GM12878 (cell line): ENCODE data around the gene NKD2. TPM values are rescaled to one million over a fixed set of nuclear protein-coding genes. Genes with fewer than 3 reads are reported as not detected.

Experiments used
- ATAC-seq: fragments of 200-7000 bp; cut with Tn5 transposase; 3 replicates; pipeline ENCODE4 v1.9.1; 2020; ENCODE audit warnings: mild to moderate bottlenecking, moderate library complexity
- BruUV-seq: library from RNA; stranded (reverse); fragments of 400-500 nt; replicated peaks from 2 replicates; lab custom pipeline; 2021; lab: Mats Ljungman, UMichigan
- CTCF ChIA-PET: fragments of 300-600 bp; sonication (Branson Sonifier 250); formaldehyde crosslinking; extraction: SDS; loops from one replicate; lab custom pipeline; 2021; ENCODE audit warnings: inconsistent platforms; lab: Yijun Ruan, JAX
- POLR2A ChIA-PET: fragments of 350-600 bp; formaldehyde crosslinking; extraction: SDS; loops from one replicate; lab custom pipeline; 2021; ENCODE audit warnings: inconsistent platforms; lab: Charles Lee
- RAD21 ChIA-PET: fragments of 300-600 bp; sonication (Branson Sonifier 250); formaldehyde crosslinking; loops from one replicate; lab custom pipeline; 2023; ENCODE audit warnings: antibody characterized with exemption; ENCODE audit not compliant: unreplicated experiment; lab: Charles Lee
- SMC1A ChIA-PET: fragments of 300-600 bp; sonication (Branson Sonifier 250); formaldehyde crosslinking; loops from one replicate; lab custom pipeline; 2023; ENCODE audit not compliant: unreplicated experiment, uncharacterized antibody; lab: Charles Lee
- DNase-seq: peaks from one replicate; pipeline ENCODE4 v3.0.0-alpha.2; 2011; ENCODE audit warnings: low read depth, low spot score
- FAIRE-seq: peaks from 3 replicates; lab custom pipeline; 2011; peaks lifted over from hg19 to GRCh38; lab: Jason Lieb, UNC
- H2AFZ ChIP-seq: 2 replicates; pipeline ENCODE4 v1.6.0; 2011; ENCODE audit warnings: low read depth, low read length, control low read depth; ENCODE audit not compliant: control insufficient read depth
- H3K27ac ChIP-seq: 2 replicates; pipeline ENCODE4 v1.5.1; 2011; ENCODE audit warnings: control low read depth; ENCODE audit not compliant: control insufficient read depth, insufficient read depth
- H3K27me3 ChIP-seq, 2 experiments: replicated peaks in 1 of 2; 2 replicates each; pipeline versions ENCODE4 v1.6.0 to v1.6.1; 2011; ENCODE audit warnings: low read length in 1 of 2; ENCODE audit not compliant: control insufficient read depth in 2 of 2, insufficient read depth in 2 of 2
- H3K36me3 ChIP-seq, 2 experiments: 2 replicates each; pipeline ENCODE4 v1.5.1; 2011; ENCODE audit warnings: low read length in 1 of 2; ENCODE audit not compliant: control insufficient read depth in 2 of 2, insufficient read depth in 2 of 2
- H3K4me1 ChIP-seq: 2 replicates; pipeline ENCODE4 v1.6.1; 2011; ENCODE audit warnings: mild to moderate bottlenecking, low read length, moderate library complexity, mixed read lengths; ENCODE audit not compliant: control insufficient read depth, insufficient read depth
- H3K4me2 ChIP-seq: 2 replicates; pipeline ENCODE4 v1.6.0; 2011; ENCODE audit warnings: control low read depth; ENCODE audit not compliant: control insufficient read depth, insufficient read depth
- H3K4me3 ChIP-seq: fragments of 200-600 bp; sonication (generic); 2 replicates; pipeline ENCODE4 v1.5.1; 2016
- H3K79me2 ChIP-seq: 2 replicates; pipeline ENCODE4 v1.6.0; 2011; ENCODE audit warnings: low read length; ENCODE audit not compliant: control insufficient read depth, insufficient read depth
- H3K9ac ChIP-seq: 2 replicates; pipeline ENCODE4 v1.8.0; 2011; ENCODE audit warnings: low read length, control low read depth, mixed read lengths; ENCODE audit not compliant: control insufficient read depth, insufficient read depth
- H3K9me3 ChIP-seq: replicated peaks from 3 replicates; pipeline ENCODE4 v1.5.1; 2011; ENCODE audit warnings: mild to moderate bottlenecking, low read length; ENCODE audit not compliant: control insufficient read depth, insufficient read depth
- H4K20me1 ChIP-seq: 2 replicates; pipeline ENCODE4 v1.6.0; 2011; ENCODE audit not compliant: control insufficient read depth, insufficient read depth
- EP300 ChIP-seq, 2 experiments: fragments of 150-350 bp in 1 of 2; IDR thresholded peaks; 2 replicates each; pipeline ENCODE4 v1.6.1; 2011 to 2012; ENCODE audit warnings: low read depth in 2 of 2, low read length in 2 of 2, borderline replicate concordance in 1 of 2, improper control_type of control experiment in 1 of 2, inconsistent platforms in 1 of 2; ENCODE audit not compliant: control insufficient read depth in 1 of 2
- WGBS: methylation state at CpG from one replicate; pipeline ENCODE4 v1.1.6; 2016; ENCODE audit warnings: low lambda C conversion rate; ENCODE audit not compliant: insufficient replicate concordance, insufficient coverage; ENCODE audit errors: missing lambda C conversion rate; 5-methylcytosine and 5-hydroxymethylcytosine counted together
- in situ Hi-C: fragments of 300-500 bp; cut with MboI; formaldehyde crosslinking; loops from 9 replicates; pipeline ENCODE4 v1.14.3; 2018; ENCODE audit warnings: mixed read lengths
- intact Hi-C: fragments of 100-400 bp; cut with micrococcal nuclease; formaldehyde crosslinking; loops from one replicate; pipeline ENCODE4 v1.14.2; 2022; ENCODE audit not compliant: unreplicated experiment
- polyA plus RNA-seq, 11 experiments: library from polyadenylated mRNA; depleted of rRNA in 4 of 11; unstranded in 6 of 11; stranded (reverse) in 5 of 11; fragments of >200 nt; fragmentation: Nextera tagmentation in 4 of 11; fragmentation: Illumina TruSeq in 1 of 11; extraction: Ambion mirVana in 4 of 11; extraction: Trizol in 1 of 11; gene quantifications; 1 replicate in 1 of 11; 2 replicates in 10 of 11; pipeline versions ENCODE4 v1.2.1 to v1.2.3, GENCODE V29; 2011 to 2016; ENCODE audit warnings: inconsistent platforms in 2 of 11, missing spikeins in 2 of 11, low read depth in 1 of 11
- total RNA-seq, 4 experiments: library from RNA; depleted of rRNA in 3 of 4; stranded (reverse); fragments of >200 nt in 3 of 4; fragmentation: Illumina TruSeq in 1 of 4; extraction: Trizol in 1 of 4; gene quantifications; 2 replicates each; pipeline versions ENCODE4 v1.2.1 to v1.2.3, GENCODE V29; 2013 to 2021
- TF ChIP-seq, protein P1 (sequence below): fragments of 450-650 bp; formaldehyde crosslinking; IDR thresholded peaks from 2 replicates; pipeline ENCODE4 v1.5.0; 2022; ENCODE audit warnings: mild to moderate bottlenecking, missing genetic modification characterization

Gene NKD2
- total and polyA plus RNA-seq, 10 of the 15 experiments (the other 5 are each of a cell fraction or from before 2014, with no cell fraction given) = 0.20 to 0.83 (median 0.26) TPM; not detected in 7

DNA sequence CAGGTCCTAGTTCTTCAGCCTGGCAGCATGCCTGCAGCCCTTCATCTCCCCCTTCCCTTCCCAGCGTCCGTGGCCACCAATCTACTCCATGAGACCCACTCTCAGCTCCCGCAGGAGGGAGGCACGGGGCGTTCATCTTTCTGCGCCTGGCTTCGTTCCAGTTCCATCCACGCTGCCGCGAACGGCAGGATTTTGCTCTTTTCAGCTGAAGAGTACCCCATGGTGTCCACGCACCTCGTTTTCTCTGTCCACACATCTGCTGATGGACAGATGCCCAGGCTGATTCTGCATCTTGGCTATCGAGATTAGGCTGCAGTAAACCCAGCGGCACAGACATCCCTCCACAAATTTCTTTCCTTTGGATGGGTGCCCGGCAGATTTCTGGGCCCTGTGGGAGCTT is 30.5 kb upstream of the NKD2 start:
- no peaks in the 10 kb centered on the region for H3K36me3 ChIP-seq
- BruUV-seq = no TSS peak
- H3K4me2 ChIP-seq = no peak overlapping the region
- FAIRE-seq (no peak), DNase-seq (no peak), ATAC-seq (no peak)
- no peaks in the 10 kb centered on the region for H3K79me2 ChIP-seq
- in situ Hi-C loops (no loop called here), intact Hi-C loops (no loop called here)
- H3K27ac ChIP-seq = no peak overlapping the region
- ChIA-PET CTCF (no interaction called here), POLR2A (no interaction called here), RAD21 (interaction anchor here (1.5 kb wide), 1 partner anchor 190 kb away, joined by 4 read pairs; no protein-coding TSS in a partner anchor), SMC1A (interaction anchor here (0.6 kb wide), 1 partner anchor 51 kb away, joined by 3 read pairs; no protein-coding TSS in a partner anchor)
- 50% methylated on average over 16 of the region's 16 CpGs for WGBS
- no peaks in the 10 kb centered on the region for H3K4me1 ChIP-seq
- H4K20me1 ChIP-seq = no peaks in the 10 kb centered on the region
- H3K9ac ChIP-seq = no peak overlapping the region
- H3K9me3 ChIP-seq = no peaks in the 10 kb centered on the region; the same call in 2 of the 3 replicates
- H2AFZ ChIP-seq = no peak overlapping the region
- no peak overlapping the region for H3K4me3 ChIP-seq
- TF ChIP-seq, protein P1, sequence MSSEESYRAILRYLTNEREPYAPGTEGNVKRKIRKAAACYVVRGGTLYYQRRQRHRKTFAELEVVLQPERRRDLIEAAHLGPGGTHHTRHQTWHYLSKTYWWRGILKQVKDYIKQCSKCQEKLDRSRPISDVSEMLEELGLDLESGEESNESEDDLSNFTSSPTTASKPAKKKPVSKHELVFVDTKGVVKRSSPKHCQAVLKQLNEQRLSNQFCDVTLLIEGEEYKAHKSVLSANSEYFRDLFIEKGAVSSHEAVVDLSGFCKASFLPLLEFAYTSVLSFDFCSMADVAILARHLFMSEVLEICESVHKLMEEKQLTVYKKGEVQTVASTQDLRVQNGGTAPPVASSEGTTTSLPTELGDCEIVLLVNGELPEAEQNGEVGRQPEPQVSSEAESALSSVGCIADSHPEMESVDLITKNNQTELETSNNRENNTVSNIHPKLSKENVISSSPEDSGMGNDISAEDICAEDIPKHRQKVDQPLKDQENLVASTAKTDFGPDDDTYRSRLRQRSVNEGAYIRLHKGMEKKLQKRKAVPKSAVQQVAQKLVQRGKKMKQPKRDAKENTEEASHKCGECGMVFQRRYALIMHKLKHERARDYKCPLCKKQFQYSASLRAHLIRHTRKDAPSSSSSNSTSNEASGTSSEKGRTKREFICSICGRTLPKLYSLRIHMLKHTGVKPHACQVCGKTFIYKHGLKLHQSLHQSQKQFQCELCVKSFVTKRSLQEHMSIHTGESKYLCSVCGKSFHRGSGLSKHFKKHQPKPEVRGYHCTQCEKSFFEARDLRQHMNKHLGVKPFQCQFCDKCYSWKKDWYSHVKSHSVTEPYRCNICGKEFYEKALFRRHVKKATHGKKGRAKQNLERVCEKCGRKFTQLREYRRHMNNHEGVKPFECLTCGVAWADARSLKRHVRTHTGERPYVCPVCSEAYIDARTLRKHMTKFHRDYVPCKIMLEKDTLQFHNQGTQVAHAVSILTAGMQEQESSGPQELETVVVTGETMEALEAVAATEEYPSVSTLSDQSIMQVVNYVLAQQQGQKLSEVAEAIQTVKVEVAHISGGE (CRISPR knock-in tag) = no peak
- no peak for TF ChIP-seq EP300 (IDR thresholded peaks at IDR 0.05; ENCODE audit: borderline replicate concordance in 1 of 2, control insufficient read depth in 1 of 2, low read depth in 2 of 2, low read length in 2 of 2)
- H3K27me3 ChIP-seq = no peaks in the 10 kb centered on the region
